HepG2 (cell line): ENCODE measurements around the gene HLA-DQA1. TPM values are rescaled to one million over a fixed set of nuclear protein-coding genes. Genes with fewer than 3 reads are reported as not detected.

Source experiments
- ATAC-seq: fragments of 200-7000 bp; cut with Tn5 transposase; 3 replicates; pipeline ENCODE4 v1.9.1; 2020; ENCODE audit warnings: mild to moderate bottlenecking, moderate library complexity
- BruUV-seq: library from RNA; stranded (reverse); fragments of 400-500 nt; replicated peaks from 2 replicates; lab custom pipeline; 2021; lab: Mats Ljungman, UMichigan
- CTCF ChIA-PET: fragments of 300-600 bp; formaldehyde crosslinking; extraction: SDS; loops from one replicate; lab custom pipeline; 2021; ENCODE audit warnings: low total read pairs, inconsistent platforms, low intra/inter-chr PET ratio; lab: Yijun Ruan, JAX
- POLR2A ChIA-PET: fragments of 350-600 bp; sonication (Branson Sonifier 250); formaldehyde crosslinking; loops from one replicate; lab custom pipeline; 2020; ENCODE audit warnings: antibody characterized with exemption, inconsistent platforms; lab: Yijun Ruan, JAX
- DNase-seq: peaks from one replicate; pipeline ENCODE4 v3.0.0-alpha.2; 2015; ENCODE audit warnings: low spot score
- FAIRE-seq: peaks from 3 replicates; lab custom pipeline; 2011; peaks lifted over from hg19 to GRCh38; lab: Jason Lieb, UNC
- H2AFZ ChIP-seq: one replicate; pipeline ENCODE4 v1.6.1; 2011; ENCODE audit warnings: low read length, inconsistent platforms
- H3K27ac ChIP-seq: fragments of 300-600 bp; 3 replicates; pipeline ENCODE4 v1.8.0; 2011; ENCODE audit warnings: mixed run types, mild to moderate bottlenecking, mixed read lengths, low read length, inconsistent platforms; ENCODE audit not compliant: insufficient read depth; ENCODE audit errors: extremely low read length
- H3K27me3 ChIP-seq, 2 experiments: fragments of 200-600 bp in 1 of 2; 2 replicates in 1 of 2; 3 replicates in 1 of 2; pipeline versions ENCODE4 v1.6.0 to v1.8.0; 2011; ENCODE audit warnings: low read length in 2 of 2, mild to moderate bottlenecking in 2 of 2, moderate library complexity in 2 of 2, inconsistent platforms in 1 of 2; ENCODE audit not compliant: insufficient read depth in 2 of 2, control insufficient read depth in 1 of 2
- H3K36me3 ChIP-seq, 2 experiments: fragments of 200-600 bp in 1 of 2; replicated peaks in 1 of 2; 2 replicates in 1 of 2; 3 replicates in 1 of 2; pipeline versions ENCODE4 v1.5.1 to v1.8.0; 2011; ENCODE audit warnings: low read length in 2 of 2, inconsistent platforms in 1 of 2; ENCODE audit not compliant: insufficient read depth in 2 of 2, control insufficient read depth in 1 of 2
- H3K4me1 ChIP-seq: 2 replicates; pipeline ENCODE4 v1.5.1; 2012; ENCODE audit warnings: low read length, inconsistent platforms; ENCODE audit not compliant: insufficient read depth
- H3K4me2 ChIP-seq: 2 replicates; pipeline ENCODE4 v1.6.0; 2011; ENCODE audit warnings: low read depth, low read length, inconsistent platforms
- H3K4me3 ChIP-seq, 3 experiments: fragments of 200-600 bp in 1 of 3; sonication (generic), shearing (Covaris generic) in 1 of 3; replicated peaks in 1 of 3; 2 replicates each; pipeline ENCODE4 v1.5.1; 2011 to 2016; ENCODE audit warnings: low read length in 3 of 3, inconsistent platforms in 2 of 3, low read depth in 2 of 3, mild to moderate bottlenecking in 2 of 3, control low read depth in 1 of 3, mixed read lengths in 1 of 3; ENCODE audit not compliant: insufficient read depth in 1 of 3
- H3K79me2 ChIP-seq: one replicate; pipeline ENCODE4 v1.6.1; 2011; ENCODE audit warnings: low read length, inconsistent platforms; ENCODE audit not compliant: insufficient read depth
- H3K9ac ChIP-seq: 2 replicates; pipeline ENCODE4 v1.6.0; 2011; ENCODE audit warnings: mild to moderate bottlenecking, low read depth, low read length, inconsistent platforms; ENCODE audit not compliant: insufficient read depth
- H3K9me3 ChIP-seq: 2 replicates; pipeline ENCODE4 v1.5.1; 2012; ENCODE audit warnings: mild to moderate bottlenecking, low read length
- H4K20me1 ChIP-seq: 2 replicates; pipeline ENCODE4 v1.6.0; 2011; ENCODE audit warnings: inconsistent platforms, mild to moderate bottlenecking, low read length, moderate library complexity; ENCODE audit not compliant: insufficient read depth
- ATM ChIP-seq: fragments of 450-650 bp; IDR thresholded peaks from 2 replicates; pipeline ENCODE4 v1.7.1; 2017; ENCODE audit warnings: mild to moderate bottlenecking, borderline replicate concordance
- GATA4 ChIP-seq: sonication (generic); IDR thresholded peaks from 2 replicates; pipeline ENCODE4 v1.6.1; 2016; ENCODE audit warnings: antibody characterized with exemption, low read depth, borderline replicate concordance
- HOXA3 ChIP-seq: sonication (generic); formaldehyde crosslinking; IDR thresholded peaks from 2 replicates; pipeline ENCODE4 v1.5.0; 2020; ENCODE audit warnings: missing genetic modification reagents
- JARID2 ChIP-seq: sonication (generic); formaldehyde crosslinking; IDR thresholded peaks from 2 replicates; pipeline ENCODE4 v1.8.1; 2023; ENCODE audit warnings: missing genetic modification reagents, inconsistent platforms; ENCODE audit not compliant: insufficient replicate concordance
- MXD4 ChIP-seq: IDR thresholded peaks from 2 replicates; pipeline ENCODE4 v1.6.1; 2016; ENCODE audit warnings: mild to moderate bottlenecking, missing biosample characterization, missing genetic modification reagents
- NR1H2 ChIP-seq: sonication (generic); formaldehyde crosslinking; IDR thresholded peaks from 2 replicates; pipeline ENCODE4 v1.8.1; 2022; ENCODE audit warnings: low read depth, missing genetic modification reagents, borderline replicate concordance
- SIN3A ChIP-seq: IDR thresholded peaks from 2 replicates; pipeline ENCODE4 v1.6.1; 2011; ENCODE audit warnings: low read depth, mild to moderate bottlenecking, control low read depth, low read length, borderline replicate concordance
- WIZ ChIP-seq: sonication (generic); formaldehyde crosslinking; IDR thresholded peaks from 2 replicates; pipeline ENCODE4 v1.5.1; 2020; ENCODE audit warnings: mild to moderate bottlenecking, missing genetic modification reagents
- XRCC5 ChIP-seq: fragments of 200-400 bp; formaldehyde crosslinking; optimal IDR thresholded peaks from 2 replicates; pipeline ENCODE3; 2017; ENCODE audit warnings: mild to moderate bottlenecking, low read length
- ZFP91 ChIP-seq: sonication (generic); formaldehyde crosslinking; IDR thresholded peaks from 2 replicates; pipeline ENCODE4 v1.9.0; 2022; ENCODE audit warnings: missing genetic modification reagents, mild to moderate bottlenecking, borderline replicate concordance
- ZNF24 ChIP-seq: fragments of 450-650 bp; IDR thresholded peaks from 2 replicates; pipeline ENCODE4 v1.6.1; 2017; ENCODE audit warnings: antibody characterized with exemption, mild to moderate bottlenecking
- ZNF318 ChIP-seq: sonication (generic); formaldehyde crosslinking; IDR thresholded peaks from 2 replicates; pipeline ENCODE4 v1.4.0; 2020; ENCODE audit warnings: mild to moderate bottlenecking, missing genetic modification reagents
- ZNF510 ChIP-seq: sonication (generic); formaldehyde crosslinking; IDR thresholded peaks from 2 replicates; pipeline ENCODE4 v1.4.0; 2020; ENCODE audit warnings: low read depth, mild to moderate bottlenecking, missing genetic modification reagents
- ZNF850 ChIP-seq: sonication (generic); formaldehyde crosslinking; conservative IDR thresholded peaks from 2 replicates; pipeline ENCODE4 v1.9.0; 2021; ENCODE audit warnings: mild to moderate bottlenecking, missing genetic modification reagents
- ZZZ3 ChIP-seq: sonication (generic); formaldehyde crosslinking; IDR thresholded peaks from 2 replicates; pipeline ENCODE4 v1.4.0; 2020; ENCODE audit warnings: missing genetic modification reagents, mild to moderate bottlenecking, borderline replicate concordance
- WGBS: methylation state at CpG from one replicate; pipeline ENCODE4 v1.1.6; 2017; ENCODE audit warnings: low lambda C conversion rate; 5-methylcytosine and 5-hydroxymethylcytosine counted together
- in situ Hi-C: cut with HindIII; loops from 2 replicates; pipeline ENCODE4 v1.10.0; 2017; ENCODE audit warnings: low pct_unique_long_range_greater_than_20kb; ENCODE audit not compliant: extremely low pct_ligation_motif_present
- intact Hi-C: fragments of 100-400 bp; cut with micrococcal nuclease; formaldehyde crosslinking; loops from one replicate; pipeline ENCODE4 v1.10.0; 2022; ENCODE audit not compliant: unreplicated experiment
- polyA plus RNA-seq, 8 experiments: library from polyadenylated mRNA; depleted of rRNA in 3 of 8; stranded (reverse) in 7 of 8; unstranded in 1 of 8; fragments of >200 nt; fragmentation: Illumina TruSeq in 4 of 8; extraction: Trizol in 4 of 8; gene quantifications; 2 replicates each; pipeline versions ENCODE4 v1.2.1 to v1.2.3, GENCODE V29; 2011 to 2016; ENCODE audit warnings: low read depth in 4 of 8, missing spikeins in 1 of 8, mixed read lengths in 1 of 8; ENCODE audit not compliant: insufficient read depth in 1 of 8
- total RNA-seq, 5 experiments: library from RNA; depleted of rRNA; stranded (reverse); fragments of >200 nt; fragmentation: Illumina TruSeq; extraction: Trizol; gene quantifications; 2 replicates each; pipeline ENCODE4 v1.2.3, GENCODE V29; 2016; ENCODE audit warnings: low read depth in 1 of 5

Gene HLA-DQA1
- total and polyA plus RNA-seq, 2 of the 13 experiments (the other 11 are each of a cell fraction or from before 2014, with no cell fraction given), result not detected

DNA sequence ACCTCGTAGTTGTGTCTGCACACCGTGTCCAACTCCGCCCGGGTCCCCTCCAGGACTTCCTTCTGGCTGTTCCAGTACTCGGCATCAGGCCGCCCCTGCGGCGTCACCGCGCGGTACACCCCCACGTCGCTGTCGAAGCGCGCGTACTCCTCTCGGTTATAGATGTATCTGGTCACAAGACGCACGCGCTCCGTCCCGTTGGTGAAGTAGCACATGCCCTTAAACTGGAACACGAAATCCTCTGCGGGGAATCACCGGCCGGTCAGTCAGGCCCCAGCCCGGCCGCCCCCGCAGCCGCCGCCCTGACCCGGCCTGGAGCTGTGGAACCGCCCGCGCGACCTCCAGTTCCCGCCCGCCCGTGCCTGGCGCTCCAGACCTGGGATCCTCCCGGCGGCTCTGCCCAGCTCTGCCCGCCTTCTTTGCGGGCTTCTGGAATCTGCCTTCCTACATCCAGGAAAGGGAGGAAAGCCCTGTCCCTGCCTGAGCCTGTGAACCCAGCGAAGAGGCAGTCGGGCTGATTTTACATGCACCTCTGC is 27.7 kb downstream of the HLA-DQA1 start:
- no peak overlapping the region for H3K4me2 ChIP-seq
- in situ Hi-C loops, result no loop called here
- H2AFZ ChIP-seq, result no peak overlapping the region
- no peak for TF ChIP-seq WIZ (CRISPR knock-in tag)
- TF ChIP-seq ZNF850, result no peak
- no peak for TF ChIP-seq GATA4
- no peak for TF ChIP-seq HOXA3 (CRISPR knock-in tag)
- TF ChIP-seq XRCC5, result no peak
- TF ChIP-seq ZZZ3 (CRISPR knock-in tag), result no peak
- no peak for TF ChIP-seq NR1H2 (CRISPR knock-in tag)
- no peak for TF ChIP-seq ZNF318
- TF ChIP-seq MXD4 (CRISPR knock-in tag), result no peak
- TF ChIP-seq ZFP91 (CRISPR knock-in tag), result no peak
- no peak for TF ChIP-seq JARID2 (CRISPR knock-in tag)
- TF ChIP-seq ZNF24, result no peak
- no peak for TF ChIP-seq SIN3A
- no peak for TF ChIP-seq ATM
- no peak for TF ChIP-seq ZNF510 (CRISPR knock-in tag)
- ChIA-PET POLR2A (no interaction called here), CTCF (no interaction called here)
- H3K9me3 ChIP-seq, result no peaks in the 10 kb centered on the region
- DNase-seq, result no peak
- intact Hi-C loops, result no loop called here
- no peak overlapping the region for H3K4me3 ChIP-seq
- ATAC-seq, result no peak
- 71% methylated on average over 46 of the region's 47 CpGs for WGBS
- no peak overlapping the region for H3K27ac ChIP-seq
- H3K9ac ChIP-seq, result no peak overlapping the region
- peaks cover 3% of the 10 kb centered on the region; the same call in 1 of the 2 replicates for H3K4me1 ChIP-seq
- peaks cover 1 to 10% of the 10 kb centered on the region in 2 experiments; a peak in 3 of 5 replicates for H3K27me3 ChIP-seq
- no peaks in the 10 kb centered on the region for H3K79me2 ChIP-seq
- H3K36me3 ChIP-seq, result no peaks in the 10 kb centered on the region
- FAIRE-seq, result no peak
- no TSS peak for BruUV-seq
- H4K20me1 ChIP-seq, result no peaks in the 10 kb centered on the region
